Body of pancreas (tissue), 4 donors: Measurements from ENCODE around the gene RELN. TPM values are rescaled to one million over a fixed set of nuclear protein-coding genes. Genes with fewer than 3 reads are reported as not detected.

Experiments used
- ATAC-seq: fragments of 150-250 bp; one replicate; pipeline ENCODE4 v1.9.1; 2016
- DNase-seq, 4 donors: peaks; one replicate each; pipeline ENCODE4 v3.0.0-alpha.2; 2019
- H3K27ac ChIP-seq, 4 donors: fragments of 200-600 bp; sonication (generic); 1 replicate in 3 of 4; 2 replicates in 1 of 4; pipeline versions ENCODE4 v1.5.1 to v1.6.1; 2016 to 2019; ENCODE audit warnings: mild to moderate bottlenecking in 1 of 4, mixed read lengths in 1 of 4, moderate library complexity in 1 of 4
- H3K27me3 ChIP-seq, 2 donors: fragments of 200-600 bp; sonication (generic); one replicate each; pipeline ENCODE4 v1.6.0; 2016; ENCODE audit warnings: mild to moderate bottlenecking in 1 of 2
- H3K36me3 ChIP-seq, 2 donors: fragments of 200-600 bp; sonication (generic); replicated peaks in 1 of 2; 2 replicates each; pipeline ENCODE4 v1.5.1; 2016; ENCODE audit warnings: low read depth in 2 of 2; ENCODE audit not compliant: insufficient read depth in 1 of 2
- H3K4me1 ChIP-seq: fragments of 200-600 bp; sonication (generic); one replicate; pipeline ENCODE4 v1.6.0; 2016
- H3K4me3 ChIP-seq, 2 donors: fragments of 200-600 bp; sonication (generic); 1 replicate in 1 of 2; 2 replicates in 1 of 2; pipeline ENCODE4 v1.5.1; 2016 to 2019
- H3K9me3 ChIP-seq, 3 donors: fragments of 200-600 bp; sonication (generic); 1 replicate in 2 of 3; 2 replicates in 1 of 3; pipeline ENCODE4 v1.5.1; 2016
- POLR2A ChIP-seq, 3 donors: fragments of 450-650 bp; IDR thresholded peaks; one replicate each; pipeline ENCODE4 v1.6.1; 2016; ENCODE audit warnings: antibody characterized with exemption in 3 of 3, mild to moderate bottlenecking in 2 of 3
- WGBS, 2 donors: methylation state at CpG; one replicate each; pipeline ENCODE4 v1.1.5; 2017; 5-methylcytosine and 5-hydroxymethylcytosine counted together
- intact Hi-C: fragments of 100-400 bp; cut with DNase I; formaldehyde crosslinking; loops from one replicate; pipeline ENCODE4 v1.15.1; 2023
- total RNA-seq, 2 donors: library from RNA; depleted of rRNA; stranded (reverse); fragments of >200 nt; gene quantifications; one replicate each; pipeline ENCODE4 v1.1.0, GENCODE V29; 2016
- TF ChIP-seq, protein P1 (sequence below), 7 experiments: fragments of 450-650 bp in 4 of 7; fragments of 200-600 bp in 3 of 7; sonication (generic) in 3 of 7; IDR thresholded peaks; one replicate each; pipeline ENCODE4 v1.5.1; 2016 to 2019; ENCODE audit warnings: antibody characterized with exemption in 7 of 7

Gene RELN
- total RNA-seq, 2 donors from 2014 or later = 0.33 to 3.9 TPM

GRCh38 chr7:103851357-103851756 lies 138.1 kb downstream of the RELN start:
- no peak for ATAC-seq
- H3K9me3 ChIP-seq = no peaks in the 10 kb centered on the region
- intact Hi-C loops = no loop called here
- no peak overlapping the region for H3K4me3 ChIP-seq
- 37 to 63% methylated on average over 4 of the region's 4 CpGs for WGBS, 2 donors
- H3K27ac ChIP-seq = no peak overlapping the region
- no peak for DNase-seq
- H3K27me3 ChIP-seq = no peaks in the 10 kb centered on the region
- H3K4me1 ChIP-seq = no peaks in the 10 kb centered on the region
- TF ChIP-seq, protein P1, sequence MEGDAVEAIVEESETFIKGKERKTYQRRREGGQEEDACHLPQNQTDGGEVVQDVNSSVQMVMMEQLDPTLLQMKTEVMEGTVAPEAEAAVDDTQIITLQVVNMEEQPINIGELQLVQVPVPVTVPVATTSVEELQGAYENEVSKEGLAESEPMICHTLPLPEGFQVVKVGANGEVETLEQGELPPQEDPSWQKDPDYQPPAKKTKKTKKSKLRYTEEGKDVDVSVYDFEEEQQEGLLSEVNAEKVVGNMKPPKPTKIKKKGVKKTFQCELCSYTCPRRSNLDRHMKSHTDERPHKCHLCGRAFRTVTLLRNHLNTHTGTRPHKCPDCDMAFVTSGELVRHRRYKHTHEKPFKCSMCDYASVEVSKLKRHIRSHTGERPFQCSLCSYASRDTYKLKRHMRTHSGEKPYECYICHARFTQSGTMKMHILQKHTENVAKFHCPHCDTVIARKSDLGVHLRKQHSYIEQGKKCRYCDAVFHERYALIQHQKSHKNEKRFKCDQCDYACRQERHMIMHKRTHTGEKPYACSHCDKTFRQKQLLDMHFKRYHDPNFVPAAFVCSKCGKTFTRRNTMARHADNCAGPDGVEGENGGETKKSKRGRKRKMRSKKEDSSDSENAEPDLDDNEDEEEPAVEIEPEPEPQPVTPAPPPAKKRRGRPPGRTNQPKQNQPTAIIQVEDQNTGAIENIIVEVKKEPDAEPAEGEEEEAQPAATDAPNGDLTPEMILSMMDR (IDR thresholded peaks at IDR 0.05) = no peak
- TF ChIP-seq POLR2A (IDR thresholded peaks at IDR 0.05) = no peak
- H3K36me3 ChIP-seq = no peaks in the 10 kb centered on the region

- WGBS, 2 donors = 62 to 75% methylated on average over 2 of the region's 2 CpGs
- no peak for ATAC-seq
Observed at GRCh38 chr7:103843689-103844480, 145.6 kb downstream of the RELN start.

GRCh38 chr7:103833401-103833800 lies 156.1 kb downstream of the RELN start:
- DNase-seq (no peak), ATAC-seq (no peak)
- TF ChIP-seq POLR2A (IDR thresholded peaks at IDR 0.05) = no peak
- TF ChIP-seq, protein P1 (IDR thresholded peaks at IDR 0.05) = no peak
- Histone ChIP-seq H3K27me3 (no peaks in the 10 kb centered on the region), H3K27ac (no peak overlapping the region), H3K9me3 (no peaks in the 10 kb centered on the region), H3K4me3 (no peak overlapping the region), H3K36me3 (no peaks in the 10 kb centered on the region), H3K4me1 (no peaks in the 10 kb centered on the region)
- WGBS, 2 donors = 68 to 79% methylated on average over 3 of the region's 3 CpGs
- intact Hi-C loops = no loop called here

More at GRCh38 chr7:103843689-103844480, 145.6 kb downstream of the RELN start:
- no peaks in the 10 kb centered on the region for H3K36me3 ChIP-seq
- DNase-seq = no peak
- no peak for TF ChIP-seq POLR2A (IDR thresholded peaks at IDR 0.05)
- TF ChIP-seq, protein P1 (IDR thresholded peaks at IDR 0.05) = no peak
- H3K4me1 ChIP-seq = no peaks in the 10 kb centered on the region
- H3K4me3 ChIP-seq = no peak overlapping the region
- H3K27ac ChIP-seq = no peak overlapping the region
- intact Hi-C loops = no loop called here
- H3K9me3 ChIP-seq = no peaks in the 10 kb centered on the region
- no peaks in the 10 kb centered on the region for H3K27me3 ChIP-seq

DNA sequence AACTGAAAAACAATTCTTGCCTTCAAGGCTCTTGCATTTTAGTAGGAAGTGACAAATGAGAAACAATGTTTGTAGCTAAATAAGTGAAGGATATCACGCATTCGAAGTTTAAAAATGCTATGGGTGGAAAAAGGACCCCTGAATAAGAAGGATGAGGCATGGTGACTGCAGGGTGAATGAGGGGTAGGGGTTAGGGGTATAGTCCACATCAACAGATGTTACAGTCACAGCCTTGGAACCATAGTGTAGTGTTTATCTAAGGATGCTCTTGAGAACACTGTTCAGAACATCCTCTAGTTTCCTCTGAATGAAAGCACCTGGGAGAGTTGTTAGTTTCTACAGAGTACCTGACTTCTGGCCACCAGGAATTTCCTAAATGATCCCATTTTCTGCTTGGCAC lies 157.0 kb downstream of the RELN start:
- H3K4me3 ChIP-seq = no peak overlapping the region
- no peaks in the 10 kb centered on the region for H3K36me3 ChIP-seq
- intact Hi-C loops = no loop called here
- no peaks in the 10 kb centered on the region for H3K27me3 ChIP-seq
- no peaks in the 10 kb centered on the region for H3K4me1 ChIP-seq
- WGBS, 2 donors = 43 to 59% methylated on average over 2 of the region's 2 CpGs
- no peak for ATAC-seq
- no peak for DNase-seq
- no peak overlapping the region for H3K27ac ChIP-seq
- TF ChIP-seq, protein P1 (IDR thresholded peaks at IDR 0.05) = no peak
- no peaks in the 10 kb centered on the region for H3K9me3 ChIP-seq

DNA sequence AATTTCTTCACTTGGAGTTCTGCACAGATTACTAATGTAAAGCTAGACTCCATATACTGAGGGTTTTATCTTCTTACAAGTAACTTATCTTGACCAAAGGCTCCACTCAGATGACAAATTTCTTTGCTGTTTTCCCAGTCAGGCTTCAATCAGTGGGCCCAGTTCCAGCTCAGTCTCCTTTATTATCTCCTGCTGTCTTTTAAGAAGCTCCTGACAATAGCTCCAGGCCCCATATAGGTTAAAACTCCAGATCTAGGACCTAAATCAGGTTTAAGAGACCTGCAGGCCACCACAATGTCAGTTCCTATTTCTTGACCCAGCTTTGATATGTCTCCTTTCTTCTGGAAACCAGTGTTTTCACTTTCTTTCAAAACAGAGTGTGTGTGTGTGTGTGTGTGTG lies 165.2 kb downstream of the RELN start:
- H3K4me1 ChIP-seq = no peaks in the 10 kb centered on the region
- ATAC-seq (no peak), DNase-seq (no peak)
- no peak overlapping the region for H3K27ac ChIP-seq
- no peaks in the 10 kb centered on the region for H3K27me3 ChIP-seq
- intact Hi-C loops = no loop called here
- no peak overlapping the region for H3K4me3 ChIP-seq
- no peaks in the 10 kb centered on the region for H3K36me3 ChIP-seq
- no peaks in the 10 kb centered on the region for H3K9me3 ChIP-seq
- no peak for TF ChIP-seq POLR2A (IDR thresholded peaks at IDR 0.05)
- TF ChIP-seq, protein P1 (IDR thresholded peaks at IDR 0.05) = no peak
